ENCODE results near the gene HNF1B.

DNA sequence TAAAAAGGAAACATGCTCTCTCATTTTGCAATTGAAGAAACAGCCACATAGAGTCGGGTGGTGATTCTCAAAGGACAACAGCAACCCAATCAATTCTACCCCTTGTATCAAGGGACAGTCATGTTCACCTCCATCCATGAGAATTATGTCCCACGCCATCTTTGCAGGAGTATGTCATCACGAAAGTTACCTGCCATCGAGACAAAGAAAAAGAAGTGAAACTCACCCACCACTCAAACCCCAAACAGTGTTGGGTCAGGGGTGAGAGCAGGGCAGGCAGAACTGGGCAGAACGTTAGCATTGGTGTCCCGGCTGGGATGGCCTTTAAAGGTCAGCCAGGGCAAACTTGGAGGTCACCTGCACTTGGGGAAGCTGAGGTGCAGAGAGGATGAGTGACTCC, 24.2 kb upstream of the HNF1B start:
- TF ChIP-seq, protein P1, sequence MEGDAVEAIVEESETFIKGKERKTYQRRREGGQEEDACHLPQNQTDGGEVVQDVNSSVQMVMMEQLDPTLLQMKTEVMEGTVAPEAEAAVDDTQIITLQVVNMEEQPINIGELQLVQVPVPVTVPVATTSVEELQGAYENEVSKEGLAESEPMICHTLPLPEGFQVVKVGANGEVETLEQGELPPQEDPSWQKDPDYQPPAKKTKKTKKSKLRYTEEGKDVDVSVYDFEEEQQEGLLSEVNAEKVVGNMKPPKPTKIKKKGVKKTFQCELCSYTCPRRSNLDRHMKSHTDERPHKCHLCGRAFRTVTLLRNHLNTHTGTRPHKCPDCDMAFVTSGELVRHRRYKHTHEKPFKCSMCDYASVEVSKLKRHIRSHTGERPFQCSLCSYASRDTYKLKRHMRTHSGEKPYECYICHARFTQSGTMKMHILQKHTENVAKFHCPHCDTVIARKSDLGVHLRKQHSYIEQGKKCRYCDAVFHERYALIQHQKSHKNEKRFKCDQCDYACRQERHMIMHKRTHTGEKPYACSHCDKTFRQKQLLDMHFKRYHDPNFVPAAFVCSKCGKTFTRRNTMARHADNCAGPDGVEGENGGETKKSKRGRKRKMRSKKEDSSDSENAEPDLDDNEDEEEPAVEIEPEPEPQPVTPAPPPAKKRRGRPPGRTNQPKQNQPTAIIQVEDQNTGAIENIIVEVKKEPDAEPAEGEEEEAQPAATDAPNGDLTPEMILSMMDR (IDR thresholded peaks at IDR 0.05; ENCODE audit: low read length) = no peak
- TF ChIP-seq EZH2 (IDR thresholded peaks at IDR 0.05; ENCODE audit: borderline replicate concordance, low read length) = no peak
